Breast epithelium (tissue), 4 donors: Measurements from ENCODE around the gene PCDH1. TPM values are rescaled to one million over a fixed set of nuclear protein-coding genes. Genes with fewer than 3 reads are reported as not detected.
A peak's percentile ranks its signal among the peaks of the same experiment; 100 is the strongest.

Experiments
- DNase-seq, 2 donors: peaks; one replicate each; pipeline ENCODE4 v3.0.0-alpha.2; 2019; ENCODE audit warnings: low spot score in 2 of 2
- H3K27ac ChIP-seq, 2 donors: fragments of 200-600 bp; sonication (generic) in 1 of 2; one replicate each; pipeline ENCODE4 v1.5.1; 2016 to 2019; ENCODE audit warnings: mild to moderate bottlenecking in 1 of 2
- H3K27me3 ChIP-seq, 2 donors: fragments of 200-600 bp; sonication (generic) in 1 of 2; one replicate each; pipeline versions ENCODE4 v1.5.1 to v1.6.0; 2017 to 2019; ENCODE audit warnings: control low read depth in 1 of 2, mild to moderate bottlenecking in 1 of 2
- H3K36me3 ChIP-seq: fragments of 200-600 bp; one replicate; pipeline ENCODE4 v1.5.1; 2019
- H3K4me1 ChIP-seq, 2 donors: fragments of 200-600 bp; sonication (generic); one replicate each; pipeline ENCODE4 v1.5.1; 2016 to 2019; ENCODE audit warnings: control low read depth in 1 of 2
- H3K4me3 ChIP-seq, 3 donors: fragments of 200-600 bp; sonication (generic); 1 replicate in 2 of 3; 2 replicates in 1 of 3; pipeline ENCODE4 v1.5.1; 2016 to 2019; ENCODE audit warnings: mild to moderate bottlenecking in 3 of 3, moderate library complexity in 2 of 3
- H3K9me3 ChIP-seq, 2 donors: fragments of 200-600 bp; sonication (generic) in 1 of 2; one replicate each; pipeline ENCODE4 v1.5.1; 2016 to 2019; ENCODE audit warnings: control low read depth in 1 of 2
- CTCF ChIP-seq, 3 donors: fragments of 450-650 bp; IDR thresholded peaks; one replicate each; pipeline ENCODE4 v1.5.1; 2016 to 2017; ENCODE audit warnings: antibody characterized with exemption in 3 of 3, mild to moderate bottlenecking in 3 of 3, moderate library complexity in 3 of 3
- POLR2A ChIP-seq: fragments of 450-650 bp; IDR thresholded peaks from one replicate; pipeline ENCODE4 v1.6.1; 2016; ENCODE audit warnings: antibody characterized with exemption, mild to moderate bottlenecking, moderate library complexity
- POLR2AphosphoS5 ChIP-seq, 3 donors: sonication (generic); formaldehyde crosslinking; IDR thresholded peaks; one replicate each; pipeline ENCODE4 v1.6.1; 2017; ENCODE audit warnings: antibody characterized with exemption in 3 of 3
- intact Hi-C: fragments of 100-400 bp; cut with DNase I; formaldehyde crosslinking; loops from one replicate; pipeline ENCODE4 v1.15.1; 2023; ENCODE audit warnings: low total_unique reads
- total RNA-seq, 3 donors: library from RNA; depleted of rRNA; stranded (reverse); fragments of >200 nt; gene quantifications; one replicate each; pipeline ENCODE4 v1.1.0, GENCODE V29; 2016

PCDH1 gene
- total RNA-seq, 3 donors from 2014 or later: 28.3 to 72.7 (median 65.9) TPM

DNA sequence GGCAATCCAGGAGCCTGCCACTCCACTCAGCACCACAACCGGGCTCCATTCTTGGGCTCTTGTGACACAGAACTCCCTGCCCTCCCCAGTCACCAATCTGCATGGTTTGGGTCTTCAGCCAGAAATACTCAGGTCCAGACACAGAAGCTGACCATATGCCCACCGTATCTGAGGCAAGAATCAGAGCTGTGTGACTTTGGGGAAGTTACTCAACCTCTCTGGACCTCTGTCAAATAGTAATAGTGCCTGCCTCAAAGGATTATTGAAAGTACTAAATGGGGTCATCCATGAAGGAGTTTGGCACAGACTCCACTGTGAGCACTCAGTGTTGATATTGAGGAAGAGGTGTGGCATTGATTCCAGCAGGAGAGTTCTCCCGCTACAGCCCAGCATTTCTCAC, 67.5 kb downstream of the PCDH1 start:
- Histone ChIP-seq H3K27me3 (no peaks in the 10 kb centered on the region), H3K9me3 (no peaks in the 10 kb centered on the region), H3K27ac (no peak overlapping the region), H3K4me1 (no peaks in the 10 kb centered on the region), H3K36me3 (no peaks in the 10 kb centered on the region), H3K4me3 (no peak overlapping the region)
- intact Hi-C loops: no loop called here
- no peak for DNase-seq
- no peak for TF ChIP-seq CTCF (IDR thresholded peaks at IDR 0.05)
- TF ChIP-seq POLR2A: no peak
- TF ChIP-seq POLR2AphosphoS5 (IDR thresholded peaks at IDR 0.05): no peak

GRCh38 chr5:141809380-141810096, 68.7 kb downstream of the PCDH1 start:
- H3K9me3 ChIP-seq: no peaks in the 10 kb centered on the region
- no peaks in the 10 kb centered on the region for H3K4me1 ChIP-seq
- intact Hi-C loops: no loop called here
- no peak overlapping the region for H3K27ac ChIP-seq
- no peaks in the 10 kb centered on the region for H3K36me3 ChIP-seq
- no peak overlapping the region for H3K4me3 ChIP-seq
- H3K27me3 ChIP-seq: no peaks in the 10 kb centered on the region
- TF ChIP-seq POLR2AphosphoS5 (IDR thresholded peaks at IDR 0.05) (no peak), CTCF (IDR thresholded peaks at IDR 0.05) (no peak), POLR2A (no peak)
- DNase-seq: no peak

- Histone ChIP-seq H3K27me3 (no peaks in the 10 kb centered on the region), H3K4me3 (no peak overlapping the region), H3K27ac (no peak overlapping the region), H3K9me3 (no peaks in the 10 kb centered on the region), H3K4me1 (no peaks in the 10 kb centered on the region), H3K36me3 (no peaks in the 10 kb centered on the region)
- no peak for TF ChIP-seq CTCF (IDR thresholded peaks at IDR 0.05)
- no peak for TF ChIP-seq POLR2A
- TF ChIP-seq POLR2AphosphoS5 (IDR thresholded peaks at IDR 0.05): no peak
- intact Hi-C loops: no loop called here
- no peak for DNase-seq
These were observed 69.4 kb downstream of the PCDH1 start for GRCh38 chr5:141808857-141809256.

DNA sequence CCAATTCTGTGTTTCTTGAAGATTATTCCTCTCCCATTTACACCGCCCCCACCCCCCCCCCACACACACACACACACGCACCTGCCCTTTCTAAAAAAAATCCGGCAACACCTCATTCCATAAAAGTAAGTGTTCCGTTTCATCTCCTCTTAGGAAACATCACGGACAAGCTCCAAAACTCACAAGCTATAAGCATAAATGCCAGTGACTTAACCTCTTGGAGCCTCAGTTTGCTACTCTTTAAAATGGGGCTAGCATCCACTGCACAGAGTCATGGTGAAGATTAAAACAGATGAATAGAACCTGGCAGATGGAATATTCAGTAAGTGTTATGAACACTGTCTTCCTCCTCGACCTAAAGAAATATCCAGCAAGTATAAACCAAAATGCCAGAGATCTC, 70.5 kb downstream of the PCDH1 start:
- Histone ChIP-seq H3K27me3 (no peaks in the 10 kb centered on the region), H3K27ac (no peak overlapping the region), H3K36me3 (no peaks in the 10 kb centered on the region), H3K4me1 (no peaks in the 10 kb centered on the region), H3K4me3 (no peak overlapping the region), H3K9me3 (no peaks in the 10 kb centered on the region)
- intact Hi-C loops: no loop called here
- TF ChIP-seq POLR2A: no peak
- no peak for DNase-seq

- H3K4me1 ChIP-seq: no peaks in the 10 kb centered on the region
- TF ChIP-seq POLR2A (no peak), CTCF (IDR thresholded peaks at IDR 0.05) (no peak)
- no peaks in the 10 kb centered on the region for H3K9me3 ChIP-seq
- no peak overlapping the region for H3K4me3 ChIP-seq
- no peaks in the 10 kb centered on the region for H3K27me3 ChIP-seq
- no peaks in the 10 kb centered on the region for H3K36me3 ChIP-seq
- no peak overlapping the region for H3K27ac ChIP-seq
- DNase-seq: no peak
- intact Hi-C loops: no loop called here
These were observed 70.9 kb downstream of the PCDH1 start for GRCh38 chr5:141807329-141807728.

- Histone ChIP-seq H3K4me1 (no peaks in the 10 kb centered on the region), H3K4me3 (no peak overlapping the region), H3K36me3 (no peaks in the 10 kb centered on the region), H3K27me3 (no peaks in the 10 kb centered on the region), H3K27ac (peak overlapping the region in 1 of 2 donors; percentile 69), H3K9me3 (no peaks in the 10 kb centered on the region)
- TF ChIP-seq POLR2A (no peak), CTCF (IDR thresholded peaks at IDR 0.05) (no peak), POLR2AphosphoS5 (IDR thresholded peaks at IDR 0.05) (no peak)
- no peak for DNase-seq
- intact Hi-C loops: no loop called here
These were observed 71.6 kb downstream of the PCDH1 start for GRCh38 chr5:141806626-141807025.
